Testis (tissue), 2 donors: ENCODE data around the gene CDK6.

ENCODE experiments used
- POLR2A ChIP-seq: fragments of 450-650 bp; IDR thresholded peaks from one replicate; pipeline ENCODE4 v1.6.1; 2017; ENCODE audit warnings: antibody characterized with exemption, mild to moderate bottlenecking, moderate library complexity
- TF ChIP-seq, protein P1 (sequence below), 3 experiments: fragments of 450-650 bp in 2 of 3; fragments of 200-600 bp in 1 of 3; sonication (generic) in 1 of 3; IDR thresholded peaks; one replicate each; pipeline ENCODE4 v1.5.1; 2016 to 2019; ENCODE audit warnings: antibody characterized with exemption in 3 of 3, mild to moderate bottlenecking in 2 of 3, moderate library complexity in 1 of 3

DNA sequence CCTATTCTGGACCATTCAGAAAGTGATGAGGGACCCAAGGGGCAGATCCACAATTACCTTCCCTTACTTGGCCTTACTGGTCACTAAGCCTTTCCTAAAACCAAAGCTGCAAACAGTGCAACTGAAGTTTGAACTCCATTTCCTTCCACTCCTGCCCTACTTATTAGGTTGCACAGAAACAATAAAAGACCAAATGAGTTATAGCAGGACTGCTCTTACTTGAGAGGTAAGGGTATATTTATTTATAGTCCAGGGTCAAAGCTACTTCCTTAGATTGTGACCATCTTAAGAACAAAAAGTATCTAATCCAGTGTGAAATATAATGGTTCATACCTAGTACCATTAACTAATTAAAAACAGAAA lies 27.0 kb downstream of the CDK6 start:
- TF ChIP-seq, protein P1, sequence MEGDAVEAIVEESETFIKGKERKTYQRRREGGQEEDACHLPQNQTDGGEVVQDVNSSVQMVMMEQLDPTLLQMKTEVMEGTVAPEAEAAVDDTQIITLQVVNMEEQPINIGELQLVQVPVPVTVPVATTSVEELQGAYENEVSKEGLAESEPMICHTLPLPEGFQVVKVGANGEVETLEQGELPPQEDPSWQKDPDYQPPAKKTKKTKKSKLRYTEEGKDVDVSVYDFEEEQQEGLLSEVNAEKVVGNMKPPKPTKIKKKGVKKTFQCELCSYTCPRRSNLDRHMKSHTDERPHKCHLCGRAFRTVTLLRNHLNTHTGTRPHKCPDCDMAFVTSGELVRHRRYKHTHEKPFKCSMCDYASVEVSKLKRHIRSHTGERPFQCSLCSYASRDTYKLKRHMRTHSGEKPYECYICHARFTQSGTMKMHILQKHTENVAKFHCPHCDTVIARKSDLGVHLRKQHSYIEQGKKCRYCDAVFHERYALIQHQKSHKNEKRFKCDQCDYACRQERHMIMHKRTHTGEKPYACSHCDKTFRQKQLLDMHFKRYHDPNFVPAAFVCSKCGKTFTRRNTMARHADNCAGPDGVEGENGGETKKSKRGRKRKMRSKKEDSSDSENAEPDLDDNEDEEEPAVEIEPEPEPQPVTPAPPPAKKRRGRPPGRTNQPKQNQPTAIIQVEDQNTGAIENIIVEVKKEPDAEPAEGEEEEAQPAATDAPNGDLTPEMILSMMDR (IDR thresholded peaks at IDR 0.05), result no peak
- no peak for TF ChIP-seq POLR2A
